Osteoblast (primary cell): ENCODE data around the gene LRRC45. TPM values are rescaled to one million over a fixed set of nuclear protein-coding genes. Genes with fewer than 3 reads are reported as not detected.
"Not testable (repeated sequence)": the region's sequence is repeated elsewhere in the genome, so short reads cannot be mapped to it uniquely, and the experiment has no call there.

ENCODE experiments used
- DNase-seq: peaks from one replicate; pipeline ENCODE4 v3.0.0; 2011; ENCODE audit warnings: low spot score, mixed read lengths; ENCODE audit not compliant: insufficient read length; ENCODE audit errors: missing footprints
- H2AFZ ChIP-seq: 2 replicates; pipeline ENCODE4 v1.6.0; 2011; ENCODE audit warnings: mild to moderate bottlenecking, low read length
- H3K27ac ChIP-seq: 2 replicates; pipeline ENCODE4 v1.5.1; 2011; ENCODE audit warnings: mild to moderate bottlenecking, low read depth, low read length, moderate library complexity
- H3K27me3 ChIP-seq: 2 replicates; pipeline ENCODE4 v1.6.0; 2012; ENCODE audit warnings: mild to moderate bottlenecking, control low read depth, inconsistent platforms, low read length, moderate library complexity; ENCODE audit not compliant: insufficient read depth
- H3K36me3 ChIP-seq: 2 replicates; pipeline ENCODE4 v1.5.1; 2011; ENCODE audit warnings: mild to moderate bottlenecking, low read length, control low read depth, moderate library complexity; ENCODE audit not compliant: insufficient read depth
- H3K4me1 ChIP-seq: 2 replicates; pipeline ENCODE4 v1.5.1; 2011; ENCODE audit warnings: mild to moderate bottlenecking, low read length, control low read depth, moderate library complexity; ENCODE audit not compliant: insufficient read depth
- H3K4me2 ChIP-seq: 2 replicates; pipeline ENCODE4 v1.6.0; 2011; ENCODE audit warnings: mild to moderate bottlenecking, low read length; ENCODE audit not compliant: insufficient read depth
- H3K4me3 ChIP-seq: fragments of 200-600 bp; sonication (generic); 3 replicates; pipeline ENCODE4 v1.5.1; 2012; ENCODE audit warnings: mild to moderate bottlenecking, low read length, inconsistent platforms; ENCODE audit not compliant: insufficient read depth
- H3K79me2 ChIP-seq: 2 replicates; pipeline ENCODE4 v1.6.0; 2012; ENCODE audit warnings: mild to moderate bottlenecking, low read length, control low read depth, inconsistent platforms; ENCODE audit not compliant: insufficient read depth
- H3K9me3 ChIP-seq: 2 replicates; pipeline ENCODE4 v1.5.1; 2011; ENCODE audit warnings: low read depth, low read length, control low read depth
- H4K20me1 ChIP-seq: 2 replicates; pipeline ENCODE4 v1.6.0; 2012; ENCODE audit warnings: mild to moderate bottlenecking, low read length, control low read depth; ENCODE audit not compliant: insufficient read depth
- CTCF ChIP-seq: IDR thresholded peaks from 2 replicates; pipeline ENCODE4 v1.5.1; 2011; ENCODE audit warnings: mild to moderate bottlenecking, low read depth, low read length, moderate library complexity; ENCODE audit errors: extremely low read depth
- total RNA-seq: library from RNA; depleted of rRNA; stranded (reverse); fragments of >200 nt; gene quantifications from 2 replicates; pipeline ENCODE4 v1.2.3, GENCODE V29; 2012

The LRRC45 gene
- total RNA-seq, 1 donor = 13.4 TPM

- Histone ChIP-seq H3K9me3 (no peaks in the 10 kb centered on the region), H3K4me3 (peak overlapping the region; percentile 83), H3K79me2 (no peaks in the 10 kb centered on the region), H3K4me1 (peaks cover 20% of the 10 kb centered on the region), H2AFZ (no peak overlapping the region), H3K36me3 (no peaks in the 10 kb centered on the region), H3K27ac (peak overlapping the region; percentile 60), H3K27me3 (no peaks in the 10 kb centered on the region), H3K4me2 (peak overlapping the region; percentile 95), H4K20me1 (peaks cover 5% of the 10 kb centered on the region)
- DNase-seq = no peak
- TF ChIP-seq CTCF = no peak
Measured at GRCh38 chr17:82035956-82036633, 13.0 kb downstream of the LRRC45 start.

- H3K27me3 ChIP-seq = no peaks in the 10 kb centered on the region
- peak overlapping the region; percentile 86 for H2AFZ ChIP-seq
- H3K27ac ChIP-seq = peak overlapping the region; percentile 60
- no peaks in the 10 kb centered on the region for H3K36me3 ChIP-seq
- peaks cover 5% of the 10 kb centered on the region for H4K20me1 ChIP-seq
- H3K9me3 ChIP-seq = no peaks in the 10 kb centered on the region
- H3K4me3 ChIP-seq = peak overlapping the region; percentile 83
- peak overlapping the region; percentile 95 for H3K4me2 ChIP-seq
- H3K4me1 ChIP-seq = peaks cover 20% of the 10 kb centered on the region
- no peak for TF ChIP-seq CTCF
- no peaks in the 10 kb centered on the region for H3K79me2 ChIP-seq
- no peak for DNase-seq
Measured at GRCh38 chr17:82036634-82037091, 13.6 kb downstream of the LRRC45 start.

GRCh38 chr17:82037092-82037888 is 14.2 kb downstream of the LRRC45 start, which contains the start of gene DCXR:
DCXR (minus strand) TSS chr17:82037697; CDS start chr17:82037682, 15 bp downstream.
- Histone ChIP-seq H4K20me1 (peaks cover 5% of the 10 kb centered on the region), H3K27me3 (no peaks in the 10 kb centered on the region), H3K79me2 (no peaks in the 10 kb centered on the region), H3K9me3 (no peaks in the 10 kb centered on the region), H3K36me3 (no peaks in the 10 kb centered on the region), H3K4me3 (peak within 1 kb of the TSS; percentile 83), H3K4me1 (peaks cover 20% of the 10 kb centered on the region), H2AFZ (peak within 1 kb of the TSS; percentile 93), H3K4me2 (peak within 1 kb of the TSS; percentile 95), H3K27ac (peak within 1 kb of the TSS; percentile 60)
- peak; percentile 56 for TF ChIP-seq CTCF
- peak; percentile 100 for DNase-seq

GRCh38 chr17:82037889-82038195 is 14.7 kb downstream of the LRRC45 start:
- Histone ChIP-seq H3K4me3 (peak overlapping the region; percentile 83), H3K27me3 (no peaks in the 10 kb centered on the region), H2AFZ (peak overlapping the region; percentile 93), H3K4me2 (peak overlapping the region; percentile 95), H3K4me1 (peaks cover 20% of the 10 kb centered on the region), H4K20me1 (peaks cover 5% of the 10 kb centered on the region), H3K36me3 (no peaks in the 10 kb centered on the region), H3K27ac (peak overlapping the region; percentile 60), H3K79me2 (no peaks in the 10 kb centered on the region), H3K9me3 (no peaks in the 10 kb centered on the region)
- TF ChIP-seq CTCF = no peak
- no peak for DNase-seq

- not testable (repeated sequence) for H3K27ac ChIP-seq, H4K20me1 ChIP-seq, H2AFZ ChIP-seq, H3K4me3 ChIP-seq, H3K9me3 ChIP-seq, DNase-seq, H3K79me2 ChIP-seq, H3K27me3 ChIP-seq, H3K36me3 ChIP-seq, H3K4me2 ChIP-seq
- peaks cover 20% of the 10 kb centered on the region for H3K4me1 ChIP-seq
Measured at GRCh38 chr17:82038796-82039409, 15.8 kb downstream of the LRRC45 start.
